ENCODE data around the gene SMPDL3A. TPM values are rescaled to one million over a fixed set of nuclear protein-coding genes. Genes with fewer than 3 reads are reported as not detected.

The SMPDL3A gene
- polyA plus RNA-seq, 6 donors from 2014 or later = 0.19 TPM; not detected in 5

GRCh38 chr6:122781716-122782115 is 7.3 kb upstream of the SMPDL3A start:
- no peak overlapping the region for H3K4me3 Mint-ChIP-seq
- peaks cover 0 to 4% (median 0%) of the 10 kb centered on the region in 7 donors for H3K9me3 Mint-ChIP-seq
- H3K36me3 Mint-ChIP-seq = no peaks in the 10 kb centered on the region
- no peaks in the 10 kb centered on the region for H3K4me1 Mint-ChIP-seq
- H3K27ac Mint-ChIP-seq = no peak overlapping the region
- peaks cover 7 to 28% (median 16%) of the 10 kb centered on the region in 3 donors for H3K27me3 Mint-ChIP-seq
- ATAC-seq (ENCODE audit: low read depth in 2 of 2) (no peak), DNase-seq (no peak)

DNA sequence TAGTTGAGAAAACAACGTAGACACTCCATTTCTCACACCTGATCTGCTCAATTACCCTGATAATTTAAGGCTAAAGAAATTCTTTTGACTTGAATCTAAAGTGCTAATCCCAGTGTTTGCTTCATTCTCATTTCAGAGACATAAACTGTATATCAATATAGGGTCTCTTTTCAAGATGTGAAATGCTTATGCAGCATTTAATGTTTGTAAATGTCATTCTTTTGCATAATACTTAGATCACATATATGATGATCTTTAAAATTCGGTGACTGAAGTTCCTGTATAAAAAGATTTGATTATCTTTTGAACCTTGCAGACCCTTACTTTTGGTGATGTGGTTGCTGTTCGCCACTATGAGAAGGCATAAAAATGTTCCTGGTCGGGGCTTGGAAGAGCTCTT is 5.7 kb upstream of the SMPDL3A start:
- H3K27me3 Mint-ChIP-seq = peaks cover 20 to 43% (median 30%) of the 10 kb centered on the region in 3 donors

GRCh38 chr6:122785891-122786290 is 3.2 kb upstream of the SMPDL3A start:
- ATAC-seq (ENCODE audit: low read depth in 2 of 2) (no peak), DNase-seq (no peak)
- H3K4me1 Mint-ChIP-seq = peaks cover 5 to 21% (median 19%) of the 10 kb centered on the region in 3 donors
- H3K27me3 Mint-ChIP-seq = peaks cover 34 to 53% (median 43%) of the 10 kb centered on the region in 3 donors
- no peaks in the 10 kb centered on the region for H3K36me3 Mint-ChIP-seq
- no peak overlapping the region for H3K27ac Mint-ChIP-seq
- peaks cover 0 to 5% (median 0%) of the 10 kb centered on the region in 7 donors for H3K9me3 Mint-ChIP-seq
- H3K4me3 Mint-ChIP-seq = no peak overlapping the region

More for the DNA sequence above, 5.7 kb upstream of the SMPDL3A start:
- Mint-ChIP-seq H3K4me1 (no peaks in the 10 kb centered on the region), H3K36me3 (no peaks in the 10 kb centered on the region), H3K27ac (no peak overlapping the region), H3K9me3 (peaks cover 0 to 4% (median 0%) of the 10 kb centered on the region in 7 donors), H3K4me3 (no peak overlapping the region)
- no peak for DNase-seq
- ATAC-seq (ENCODE audit: low read depth in 2 of 2) = no peak

- Mint-ChIP-seq H3K36me3 (no peaks in the 10 kb centered on the region), H3K9me3 (peaks cover 0 to 3% (median 0%) of the 10 kb centered on the region in 7 donors), H3K27me3 (peaks cover 48 to 57% (median 53%) of the 10 kb centered on the region in 3 donors), H3K27ac (no peak overlapping the region), H3K4me1 (peaks cover 5 to 22% (median 22%) of the 10 kb centered on the region in 3 donors), H3K4me3 (no peak overlapping the region)
- DNase-seq = no peak
- no peak for ATAC-seq (ENCODE audit: low read depth in 2 of 2)
Observed at GRCh38 chr6:122787721-122788120, 1.3 kb upstream of the SMPDL3A start.

DNA sequence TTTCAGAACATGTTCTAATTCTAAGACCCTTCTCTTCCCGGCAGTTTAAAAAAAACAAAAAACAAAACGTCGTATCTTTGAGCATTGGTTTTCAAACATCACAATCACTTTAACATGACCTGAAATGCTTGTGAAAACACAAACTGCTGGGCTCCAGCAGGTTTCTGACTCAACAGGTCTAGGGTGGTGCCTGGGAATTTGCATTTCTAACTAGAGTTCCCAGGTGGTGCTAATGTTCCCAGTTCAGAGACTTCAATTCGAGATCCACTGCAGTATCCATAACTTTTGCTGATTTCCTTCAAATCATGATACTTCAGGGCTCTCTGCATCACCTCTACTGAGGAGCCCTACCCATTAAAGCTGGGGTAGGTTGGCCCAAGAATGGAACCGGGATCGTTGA is 850 bp upstream of the SMPDL3A start:
- Mint-ChIP-seq H3K27me3 (peaks cover 53 to 54% (median 53%) of the 10 kb centered on the region in 3 donors), H3K4me3 (no peak overlapping the region), H3K27ac (no peak overlapping the region), H3K9me3 (peaks cover 0 to 3% (median 0%) of the 10 kb centered on the region in 7 donors), H3K4me1 (peaks cover 5 to 22% (median 22%) of the 10 kb centered on the region in 3 donors), H3K36me3 (no peaks in the 10 kb centered on the region)
- no peak for DNase-seq
- ATAC-seq (ENCODE audit: low read depth in 2 of 2) = no peak

GRCh38 chr6:122788663-122789181 is 336 bp upstream of the SMPDL3A start:
- H3K36me3 Mint-ChIP-seq = no peaks in the 10 kb centered on the region
- H3K27ac Mint-ChIP-seq = peak overlapping the region in 1 of 6 donors; percentile 86
- H3K4me1 Mint-ChIP-seq = peaks cover 5 to 22% (median 22%) of the 10 kb centered on the region in 3 donors
- DNase-seq (no peak), ATAC-seq (ENCODE audit: low read depth in 2 of 2) (no peak)
- H3K27me3 Mint-ChIP-seq = peaks cover 53 to 56% (median 54%) of the 10 kb centered on the region in 3 donors
- H3K4me3 Mint-ChIP-seq = peak overlapping the region; percentile 10 to 72 (median 47)
- peaks cover 0 to 3% (median 0%) of the 10 kb centered on the region in 7 donors for H3K9me3 Mint-ChIP-seq

- no peak for ATAC-seq (ENCODE audit: low read depth in 2 of 2)
- Mint-ChIP-seq H3K9me3 (peaks cover 0 to 3% (median 0%) of the 10 kb centered on the region in 7 donors), H3K27me3 (peaks cover 53 to 56% (median 54%) of the 10 kb centered on the region in 3 donors), H3K27ac (no peak overlapping the region), H3K4me1 (peaks cover 5 to 22% (median 22%) of the 10 kb centered on the region in 3 donors), H3K36me3 (no peaks in the 10 kb centered on the region), H3K4me3 (peak overlapping the region; percentile 21 to 86 (median 72))
- no peak for DNase-seq
Observed at GRCh38 chr6:122790028-122790422, 967 bp downstream of the SMPDL3A start.

- no peak for DNase-seq
- Mint-ChIP-seq H3K4me3 (peak overlapping the region in 7 of 8 donors; percentile 15 to 86 (median 73)), H3K27me3 (peaks cover 53 to 56% (median 54%) of the 10 kb centered on the region in 3 donors)
Observed at GRCh38 chr6:122790423-122791309, 1.6 kb downstream of the SMPDL3A start.

DNA sequence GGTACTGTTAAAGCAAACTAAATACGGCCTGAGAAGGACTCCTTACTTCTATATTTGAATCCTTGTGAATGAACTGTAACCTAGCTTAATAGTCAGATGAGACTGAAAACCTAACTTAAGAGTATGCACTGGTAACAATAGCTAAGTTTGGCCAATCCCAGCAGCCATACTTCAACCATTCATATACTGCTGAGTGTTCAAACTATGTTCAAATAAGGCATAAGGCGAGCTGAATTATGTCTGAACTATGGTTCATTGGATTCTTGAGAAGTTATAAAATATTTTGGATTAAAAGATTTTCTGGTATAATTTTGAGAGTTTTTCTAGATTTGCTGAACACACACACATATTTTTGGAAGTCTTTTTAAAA is 2.2 kb downstream of the SMPDL3A start:
- Mint-ChIP-seq H3K27me3 (peaks cover 48 to 56% (median 54%) of the 10 kb centered on the region in 3 donors), H3K36me3 (no peaks in the 10 kb centered on the region), H3K27ac (no peak overlapping the region), H3K4me3 (no peak overlapping the region), H3K9me3 (peaks cover 0 to 3% (median 0%) of the 10 kb centered on the region in 7 donors), H3K4me1 (peaks cover 5 to 22% (median 22%) of the 10 kb centered on the region in 3 donors)
- DNase-seq (no peak), ATAC-seq (ENCODE audit: low read depth in 2 of 2) (no peak)

More at GRCh38 chr6:122790423-122791309, 1.6 kb downstream of the SMPDL3A start:
- peaks cover 0 to 3% (median 0%) of the 10 kb centered on the region in 7 donors for H3K9me3 Mint-ChIP-seq
- peaks cover 5 to 22% (median 22%) of the 10 kb centered on the region in 3 donors for H3K4me1 Mint-ChIP-seq
- no peak for ATAC-seq (ENCODE audit: low read depth in 2 of 2)
- H3K36me3 Mint-ChIP-seq = no peaks in the 10 kb centered on the region
- no peak overlapping the region for H3K27ac Mint-ChIP-seq

- Mint-ChIP-seq H3K9me3 (peaks cover 0 to 3% (median 0%) of the 10 kb centered on the region in 7 donors), H3K27me3 (peaks cover 34 to 49% (median 45%) of the 10 kb centered on the region in 3 donors), H3K27ac (peak overlapping the region in 1 of 6 donors; percentile 34), H3K36me3 (no peaks in the 10 kb centered on the region), H3K4me1 (peaks cover 5 to 22% (median 22%) of the 10 kb centered on the region in 3 donors), H3K4me3 (no peak overlapping the region)
- ATAC-seq (ENCODE audit: low read depth in 2 of 2) (no peak), DNase-seq (no peak)
Observed at GRCh38 chr6:122792766-122793165, 3.7 kb downstream of the SMPDL3A start.

DNA sequence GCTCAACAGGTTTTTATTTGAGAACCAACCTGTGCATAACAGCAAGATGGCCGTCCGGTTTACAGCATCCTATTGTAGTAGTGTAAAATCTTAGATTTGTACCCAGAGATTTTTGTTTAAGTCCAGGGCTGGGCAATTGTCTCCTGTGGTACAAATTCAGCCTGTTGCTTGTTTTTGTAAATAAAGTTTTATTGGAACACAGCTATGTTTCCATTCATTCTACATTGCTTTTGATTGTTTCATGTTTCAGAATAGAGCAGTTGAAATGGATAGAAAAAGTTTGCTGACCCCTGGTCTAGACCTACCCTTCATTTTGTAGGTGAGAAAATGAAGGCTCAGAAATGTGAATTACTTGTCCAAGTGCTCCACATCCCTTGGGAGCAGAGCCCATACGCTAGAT is 8.5 kb downstream of the SMPDL3A start:
- ATAC-seq (ENCODE audit: low read depth in 2 of 2) = no peak
- Mint-ChIP-seq H3K4me1 (no peaks in the 10 kb centered on the region), H3K27ac (no peak overlapping the region), H3K27me3 (peaks cover 2 to 10% (median 3%) of the 10 kb centered on the region in 3 donors), H3K4me3 (no peak overlapping the region), H3K9me3 (peaks cover 0 to 2% (median 0%) of the 10 kb centered on the region in 7 donors), H3K36me3 (no peaks in the 10 kb centered on the region)
- DNase-seq = no peak

DNA sequence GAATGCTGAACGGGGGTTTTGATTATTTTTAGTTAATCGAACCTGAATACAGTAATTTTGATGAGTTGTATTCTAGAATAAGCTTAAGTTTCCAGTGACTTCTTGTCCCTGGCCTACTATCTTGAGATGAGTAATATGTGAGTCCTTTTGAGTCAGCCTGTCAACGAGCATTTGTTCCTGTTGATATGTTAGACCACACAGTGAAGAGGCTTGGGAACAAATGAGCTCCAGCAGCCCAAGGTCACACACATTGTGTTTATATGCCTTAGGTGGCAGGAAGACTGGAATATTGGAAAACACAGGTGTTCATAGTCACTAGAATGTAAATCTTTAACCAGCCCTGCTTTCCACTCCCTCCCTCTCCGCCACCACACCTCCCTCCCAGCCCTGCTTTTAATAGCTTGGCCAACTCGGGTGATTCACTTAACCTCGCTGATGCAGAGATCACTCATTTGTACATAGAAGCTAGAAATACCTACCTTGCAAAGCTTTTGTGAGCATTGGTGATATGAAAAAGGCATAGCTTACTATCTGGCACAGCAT is 9.1 kb downstream of the SMPDL3A start:
- H3K27me3 Mint-ChIP-seq = peaks cover 0 to 4% (median 0%) of the 10 kb centered on the region in 3 donors
- ATAC-seq (ENCODE audit: low read depth in 2 of 2) (no peak), DNase-seq (no peak)
- no peak overlapping the region for H3K27ac Mint-ChIP-seq
- no peak overlapping the region for H3K4me3 Mint-ChIP-seq
- H3K36me3 Mint-ChIP-seq = no peaks in the 10 kb centered on the region
- H3K4me1 Mint-ChIP-seq = no peaks in the 10 kb centered on the region
- peaks cover 0 to 2% (median 0%) of the 10 kb centered on the region in 7 donors for H3K9me3 Mint-ChIP-seq

DNA sequence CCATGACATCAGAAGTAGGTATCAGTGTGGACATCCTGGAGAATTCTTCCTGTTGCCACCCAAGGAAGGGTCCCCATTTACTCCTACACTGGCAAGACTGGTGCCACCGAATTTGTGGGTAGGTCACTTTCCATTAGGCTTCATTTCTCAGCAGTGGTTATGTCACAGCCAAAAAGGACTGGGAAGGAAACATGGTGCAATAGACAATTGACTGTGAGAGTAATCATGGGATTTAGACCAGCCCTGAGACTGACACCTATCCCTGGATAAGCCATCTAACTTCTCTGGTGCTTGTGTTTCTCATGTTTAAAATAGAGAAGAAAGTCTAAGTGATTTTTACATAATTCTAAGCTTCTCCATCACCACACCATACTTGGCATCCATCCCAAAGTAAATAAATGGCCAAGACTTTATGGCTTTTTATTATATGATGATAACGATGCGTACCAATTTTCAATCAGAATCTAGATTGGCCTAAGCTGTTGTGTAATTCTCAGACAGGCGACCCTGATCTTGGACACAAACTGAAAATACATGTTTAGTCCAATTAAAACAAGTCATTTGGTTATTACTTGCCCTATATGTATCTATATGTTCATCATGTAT is 10.2 kb downstream of the SMPDL3A start:
- no peak overlapping the region for H3K27ac Mint-ChIP-seq
- DNase-seq = no peak
- peaks cover 0 to 2% (median 0%) of the 10 kb centered on the region in 7 donors for H3K9me3 Mint-ChIP-seq
- H3K36me3 Mint-ChIP-seq = no peaks in the 10 kb centered on the region
- no peaks in the 10 kb centered on the region for H3K4me1 Mint-ChIP-seq
- no peak overlapping the region for H3K4me3 Mint-ChIP-seq
- H3K27me3 Mint-ChIP-seq = no peaks in the 10 kb centered on the region
- no peak for ATAC-seq (ENCODE audit: low read depth in 2 of 2)
